K562 treated with DMSO at 1 percent for 12 hours (cell line): ENCODE measurements around the gene TEKT3. TPM values are rescaled to one million over a fixed set of nuclear protein-coding genes. Genes with fewer than 3 reads are reported as not detected.

ENCODE experiments used
- total RNA-seq: library from RNA; unstranded; fragments of 300-600 nt; gene quantifications from 2 replicates; pipeline ENCODE4 v1.2.3, GENCODE V29; 2022; ENCODE audit not compliant: insufficient read depth

The TEKT3 gene
- 1.6 TPM in 1 of 2 replicates, not detected in the other for total RNA-seq

GRCh38 chr17:15341385-15341849 is at the start of gene TEKT3:
TEKT3 (minus strand) TSS chr17:15341597; CDS start chr17:15331585, 10,012 bp downstream.

GRCh38 chr17:15265131-15265530 is 76.3 kb downstream of the TEKT3 start, which contains the start of gene PMP22:
PMP22 (minus strand) TSS chr17:15265326; CDS start chr17:15260727, 4,599 bp downstream.

Other genes with a start within 250 kb of the TEKT3 start
- gene PMP22, start 76.3 kb downstream of the TEKT3 start, total RNA-seq, result 18.9 and 23.5 TPM in 2 replicates
- gene CDRT4, start 126.0 kb upstream of the TEKT3 start, total RNA-seq, result 4.1 and 4.6 TPM in 2 replicates
- gene TVP23C, start 221.9 kb upstream of the TEKT3 start, total RNA-seq, result 2.3 and 7.5 TPM in 2 replicates